RCC 7860 (cell line): ENCODE measurements around the gene PCDHGC4.

Source experiments
- DNase-seq: peaks from one replicate; pipeline ENCODE4 v3.0.0-alpha.2; 2015; ENCODE audit warnings: low spot score
- FAIRE-seq: peaks from 2 replicates; lab custom pipeline; 2012; peaks lifted over from hg19 to GRCh38; lab: Jason Lieb, UNC

Gene PCDHGC4

DNA sequence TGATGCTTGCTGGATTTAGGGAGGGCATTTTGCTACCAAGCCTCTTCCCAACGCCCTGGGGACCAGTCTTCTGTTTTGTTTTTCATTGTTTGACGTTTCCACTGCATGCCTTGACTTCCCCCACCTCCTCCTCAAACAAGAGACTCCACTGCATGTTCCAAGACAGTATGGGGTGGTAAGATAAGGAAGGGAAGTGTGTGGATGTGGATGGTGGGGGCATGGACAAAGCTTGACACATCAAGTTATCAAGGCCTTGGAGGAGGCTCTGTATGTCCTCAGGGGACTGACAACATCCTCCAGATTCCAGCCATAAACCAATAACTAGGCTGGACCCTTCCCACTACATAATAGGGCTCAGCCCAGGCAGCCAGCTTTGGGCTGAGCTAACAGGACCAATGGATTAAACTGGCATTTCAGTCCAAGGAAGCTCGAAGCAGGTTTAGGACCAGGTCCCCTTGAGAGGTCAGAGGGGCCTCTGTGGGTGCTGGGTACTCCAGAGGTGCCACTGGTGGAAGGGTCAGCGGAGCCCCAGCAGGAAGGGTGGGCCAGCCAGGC, 27.0 kb downstream of the PCDHGC4 start:
- DNase-seq (no peak), FAIRE-seq (no peak)

DNA sequence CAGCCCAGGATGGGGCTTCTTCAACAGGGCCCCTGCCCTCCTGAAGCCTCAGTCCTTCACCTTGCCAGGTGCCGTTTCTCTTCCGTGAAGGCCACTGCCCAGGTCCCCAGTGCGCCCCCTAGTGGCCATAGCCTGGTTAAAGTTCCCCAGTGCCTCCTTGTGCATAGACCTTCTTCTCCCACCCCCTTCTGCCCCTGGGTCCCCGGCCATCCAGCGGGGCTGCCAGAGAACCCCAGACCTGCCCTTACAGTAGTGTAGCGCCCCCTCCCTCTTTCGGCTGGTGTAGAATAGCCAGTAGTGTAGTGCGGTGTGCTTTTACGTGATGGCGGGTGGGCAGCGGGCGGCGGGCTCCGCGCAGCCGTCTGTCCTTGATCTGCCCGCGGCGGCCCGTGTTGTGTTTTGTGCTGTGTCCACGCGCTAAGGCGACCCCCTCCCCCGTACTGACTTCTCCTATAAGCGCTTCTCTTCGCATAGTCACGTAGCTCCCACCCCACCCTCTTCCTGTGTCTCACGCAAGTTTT, 27.6 kb downstream of the PCDHGC4 start:
- FAIRE-seq (no peak), DNase-seq (no peak)

DNA sequence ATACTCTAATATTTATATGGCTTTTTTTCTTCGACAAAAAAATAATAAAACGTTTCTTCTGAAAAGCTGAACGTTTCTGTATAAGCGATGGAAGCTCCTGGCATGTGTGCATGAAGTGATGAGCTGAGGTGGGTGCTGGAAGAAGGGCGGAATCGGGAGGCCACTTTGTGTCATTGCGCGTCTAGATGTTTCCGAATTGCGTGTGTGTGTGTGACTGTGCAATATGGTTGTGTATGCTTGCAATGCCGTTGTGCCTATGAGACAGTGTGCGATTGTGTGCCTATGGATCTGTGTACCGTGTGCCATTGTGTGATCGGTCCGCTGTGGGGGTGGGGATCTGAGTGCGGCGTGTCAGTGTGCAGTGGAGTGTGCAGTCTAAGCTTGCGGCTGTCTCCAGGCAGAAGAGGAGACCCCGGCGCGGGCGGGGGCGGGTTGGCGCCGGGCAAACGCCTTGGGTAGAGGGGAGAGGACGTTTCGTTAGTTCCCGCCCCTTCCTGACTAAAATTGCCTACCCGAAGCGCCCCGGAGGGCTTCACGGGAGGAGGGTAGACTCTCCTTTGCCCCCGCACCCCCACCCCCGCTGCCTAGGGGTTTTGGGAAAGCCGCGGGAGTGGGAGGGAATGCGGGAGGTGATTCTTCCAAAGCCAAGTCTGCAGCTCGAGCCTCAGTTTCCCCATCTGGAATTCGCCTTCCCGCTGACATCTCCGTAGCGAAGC, 28.2 kb downstream of the PCDHGC4 start:
- FAIRE-seq: no peak
- peak; percentile 37 for DNase-seq

DNA sequence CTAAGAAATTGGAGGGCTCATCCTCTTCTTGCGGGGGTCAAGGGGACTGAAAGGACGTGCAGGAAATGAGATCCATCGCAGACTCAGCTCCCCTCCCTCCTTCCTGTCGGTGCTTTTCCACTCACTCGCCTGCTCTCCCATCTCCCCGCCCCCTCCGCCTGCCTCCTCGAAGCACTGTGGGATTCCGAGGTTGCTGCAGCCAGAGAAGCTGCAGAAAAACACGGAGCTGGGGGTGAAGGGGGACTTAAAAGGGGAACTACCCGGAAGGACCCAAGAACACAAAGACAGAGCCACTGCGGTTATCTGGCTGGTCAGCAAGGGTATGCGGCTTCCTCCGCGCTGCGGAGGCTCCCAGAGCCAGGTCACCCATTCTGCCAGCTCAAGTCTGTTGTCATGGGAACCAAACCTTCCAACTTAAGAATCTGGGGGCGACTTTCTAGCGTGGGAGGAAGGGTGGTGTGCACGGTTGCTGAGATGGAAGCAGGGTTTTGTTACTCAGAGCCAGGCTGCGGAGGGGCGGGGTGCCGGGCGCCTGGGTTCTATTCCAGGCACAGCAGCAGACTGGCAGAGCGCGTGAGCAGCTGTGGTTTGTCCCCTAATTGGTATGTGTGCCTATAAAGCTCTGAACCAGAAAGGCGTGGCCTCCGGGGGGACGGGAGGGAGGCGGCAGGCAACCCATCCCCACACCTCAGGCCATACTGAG, 28.9 kb downstream of the PCDHGC4 start:
- no peak for FAIRE-seq
- DNase-seq: peak; percentile 92

DNA sequence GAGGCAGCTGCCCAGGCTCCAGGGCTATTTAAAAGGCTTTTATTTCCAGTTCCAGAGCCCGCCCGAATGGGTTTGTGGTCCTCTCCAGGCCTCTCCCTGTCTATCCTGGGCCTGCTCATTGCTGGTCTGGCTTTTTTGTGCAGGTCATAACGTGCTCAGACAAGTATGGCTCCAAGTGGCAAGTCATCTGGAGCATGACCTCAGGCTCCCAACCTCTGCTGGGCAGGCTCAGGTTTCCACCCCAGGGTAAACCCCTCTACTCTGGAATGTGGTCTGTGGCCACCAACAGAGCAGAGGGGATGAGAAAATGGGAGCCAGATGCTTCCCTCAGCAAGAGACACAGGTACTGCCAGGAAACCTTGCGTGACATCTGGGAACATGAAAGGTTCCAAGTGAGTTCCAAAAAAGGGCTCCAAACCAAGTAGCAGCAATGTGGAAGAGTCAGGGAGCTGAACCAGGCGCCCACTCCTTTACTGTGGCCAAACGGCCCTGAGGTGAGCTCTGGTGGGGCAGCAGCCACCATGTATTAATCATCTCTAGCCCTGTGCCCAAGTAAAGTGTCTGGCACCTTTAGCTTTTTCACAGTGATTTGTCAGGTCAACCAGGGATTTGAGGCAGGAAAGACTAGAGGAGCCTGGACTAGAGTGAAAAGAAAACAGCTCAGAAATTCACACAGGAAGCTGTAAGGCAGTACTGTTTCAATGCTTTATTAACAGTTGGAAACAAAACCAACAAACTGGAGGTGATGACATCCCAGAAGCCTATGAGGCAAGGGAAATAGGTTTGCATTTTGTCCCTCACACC, 29.7 kb downstream of the PCDHGC4 start:
- peak; percentile 92 for FAIRE-seq
- DNase-seq: peak; percentile 89

DNA sequence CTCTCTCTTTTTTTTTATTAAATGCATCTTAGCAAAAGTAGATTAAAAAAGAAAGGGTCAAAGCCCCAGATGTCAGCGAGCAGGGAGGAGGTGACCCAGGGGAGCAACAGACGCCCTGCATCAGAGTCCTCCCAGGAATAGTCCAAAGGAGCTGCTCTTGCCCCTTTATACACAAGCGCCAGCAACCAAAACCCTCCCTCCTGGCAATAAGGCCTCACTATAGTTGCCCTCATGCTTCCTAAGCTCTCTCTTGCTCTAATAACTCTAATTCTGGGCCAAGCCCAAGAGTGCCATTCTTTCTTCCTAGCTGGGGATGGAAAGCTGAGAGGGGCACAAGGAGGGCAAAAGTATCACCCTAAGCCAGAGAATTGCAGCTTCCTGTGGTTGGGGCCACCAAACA, 30.3 kb downstream of the PCDHGC4 start:
- no peak for DNase-seq
- no peak for FAIRE-seq

DNA sequence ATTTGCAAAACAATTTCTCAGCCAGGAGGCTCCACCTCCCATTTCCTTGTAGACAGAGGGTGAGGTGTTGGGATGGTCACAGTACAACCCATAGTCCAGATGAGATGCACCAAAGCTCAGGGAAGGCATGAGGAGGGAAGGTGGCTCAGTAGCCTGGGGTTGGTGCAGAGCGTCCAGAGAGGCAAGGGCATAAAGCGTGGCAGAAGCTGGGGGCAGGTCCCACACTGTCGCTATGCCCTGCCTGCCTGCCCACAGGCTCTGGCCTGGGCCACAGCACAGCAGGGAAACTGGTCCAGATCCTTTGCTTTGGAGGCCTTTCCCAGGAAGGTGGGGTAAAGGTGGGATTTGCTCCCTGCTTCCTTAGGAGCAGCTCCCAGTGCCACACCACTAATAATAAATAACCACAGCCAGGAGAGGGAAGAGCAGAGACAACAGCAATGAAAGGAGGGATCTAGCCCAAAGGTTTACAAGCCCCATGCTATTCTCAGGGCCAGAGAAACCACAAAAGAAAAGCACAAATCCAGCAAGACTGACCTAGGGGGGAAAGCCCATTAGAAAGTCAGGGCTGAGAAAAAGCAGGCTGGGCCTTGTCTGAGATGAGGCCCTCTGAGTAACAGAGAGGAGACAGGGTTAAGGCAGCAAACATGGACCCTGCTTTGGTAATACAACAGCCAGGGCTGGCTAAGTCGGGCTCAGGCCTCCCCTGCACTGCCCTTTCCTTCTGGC, 31.3 kb downstream of the PCDHGC4 start:
- FAIRE-seq (peak; percentile 34), DNase-seq (no peak)

DNA sequence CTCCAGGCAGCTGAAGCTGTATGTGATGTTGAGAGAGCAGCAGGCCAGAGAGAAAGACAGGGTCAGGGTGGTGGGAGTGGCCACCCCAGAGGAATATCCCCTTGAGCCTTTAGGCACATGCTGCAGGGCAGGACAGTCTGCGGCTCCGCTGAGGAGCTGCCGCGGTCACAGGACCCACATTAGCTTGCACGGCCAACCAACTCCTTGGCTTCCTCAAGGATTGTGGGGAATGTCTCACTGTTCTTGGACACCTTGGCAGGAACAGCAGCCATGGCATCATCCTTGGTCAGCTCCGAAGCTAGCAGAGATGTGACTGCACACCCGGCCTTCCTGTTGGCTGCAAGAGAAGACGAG, 31.8 kb downstream of the PCDHGC4 start:
- no peak for FAIRE-seq
- DNase-seq: no peak

DNA sequence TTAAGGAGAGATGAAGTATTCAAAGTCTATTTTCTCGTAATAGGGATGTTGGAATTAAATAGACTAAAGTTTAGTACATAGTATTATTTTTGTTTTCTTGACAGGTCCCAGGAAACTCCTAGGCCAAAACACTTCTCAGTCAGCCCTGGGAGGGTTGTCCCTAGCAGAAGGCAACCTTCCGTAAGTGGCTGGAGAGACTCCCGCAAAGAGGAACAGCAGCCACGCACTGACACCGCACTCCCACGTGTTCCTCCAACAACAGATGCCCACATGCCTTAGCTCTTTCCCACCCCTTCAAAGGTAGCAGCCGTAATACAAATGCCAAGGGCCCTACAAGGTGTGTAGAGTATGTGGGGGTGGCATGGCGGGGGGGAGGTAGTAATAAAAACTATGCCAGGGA, 32.5 kb downstream of the PCDHGC4 start:
- DNase-seq: no peak
- FAIRE-seq: no peak

DNA sequence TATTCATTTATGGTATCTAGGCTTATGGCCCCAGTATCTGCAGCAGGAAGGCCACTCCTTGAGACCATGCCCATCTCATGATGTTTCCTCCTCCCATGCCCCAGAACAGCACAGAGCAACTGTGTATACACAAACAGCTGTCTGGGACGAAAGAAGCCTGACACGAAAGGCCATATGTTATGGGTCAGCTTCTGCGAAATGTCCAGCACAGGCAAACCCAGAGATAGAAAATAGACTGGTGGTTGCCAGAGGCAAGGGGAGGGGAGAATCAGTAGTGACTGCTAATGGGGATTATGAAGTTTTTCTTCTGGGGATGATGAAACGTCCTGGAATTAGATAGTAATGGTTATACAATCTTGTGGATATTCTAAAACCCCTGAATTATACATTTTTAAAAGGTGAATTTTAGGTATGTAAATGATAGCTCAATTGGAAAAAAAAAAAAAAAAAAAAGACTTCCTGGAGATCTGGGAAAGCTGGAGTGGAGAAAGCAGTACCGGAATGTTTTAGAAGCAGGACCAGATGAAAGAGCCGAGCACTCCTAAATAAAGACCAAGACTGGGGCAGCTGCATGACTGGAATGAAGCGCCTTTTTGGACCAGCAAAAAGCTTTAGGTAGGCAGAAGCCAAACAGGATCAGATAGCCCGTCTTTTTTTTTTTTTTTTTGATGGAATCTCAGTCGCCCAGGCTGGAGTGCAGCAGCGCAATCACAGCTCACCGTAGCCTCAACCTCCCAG, 33.2 kb downstream of the PCDHGC4 start:
- FAIRE-seq (no peak), DNase-seq (no peak)

DNA sequence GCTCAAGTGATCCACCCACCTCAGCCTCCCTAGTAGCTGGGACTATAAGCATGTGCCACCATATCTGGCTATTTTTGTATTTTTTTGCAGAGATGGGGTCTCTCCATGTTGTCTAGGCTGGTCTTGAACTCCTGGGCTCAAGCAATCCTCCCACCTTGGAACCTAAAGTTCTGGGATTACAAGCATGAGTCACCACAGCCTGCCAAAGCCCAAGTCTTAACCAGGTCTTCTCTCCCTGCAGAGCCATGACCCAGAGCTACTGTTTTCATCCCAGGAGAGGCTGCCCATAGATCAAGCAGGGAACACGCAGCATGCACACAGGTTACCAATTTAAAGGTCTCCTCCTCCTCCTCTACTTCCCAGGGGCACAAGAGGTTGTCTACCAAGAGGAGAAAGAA, 33.8 kb downstream of the PCDHGC4 start:
- DNase-seq: no peak
- no peak for FAIRE-seq

DNA sequence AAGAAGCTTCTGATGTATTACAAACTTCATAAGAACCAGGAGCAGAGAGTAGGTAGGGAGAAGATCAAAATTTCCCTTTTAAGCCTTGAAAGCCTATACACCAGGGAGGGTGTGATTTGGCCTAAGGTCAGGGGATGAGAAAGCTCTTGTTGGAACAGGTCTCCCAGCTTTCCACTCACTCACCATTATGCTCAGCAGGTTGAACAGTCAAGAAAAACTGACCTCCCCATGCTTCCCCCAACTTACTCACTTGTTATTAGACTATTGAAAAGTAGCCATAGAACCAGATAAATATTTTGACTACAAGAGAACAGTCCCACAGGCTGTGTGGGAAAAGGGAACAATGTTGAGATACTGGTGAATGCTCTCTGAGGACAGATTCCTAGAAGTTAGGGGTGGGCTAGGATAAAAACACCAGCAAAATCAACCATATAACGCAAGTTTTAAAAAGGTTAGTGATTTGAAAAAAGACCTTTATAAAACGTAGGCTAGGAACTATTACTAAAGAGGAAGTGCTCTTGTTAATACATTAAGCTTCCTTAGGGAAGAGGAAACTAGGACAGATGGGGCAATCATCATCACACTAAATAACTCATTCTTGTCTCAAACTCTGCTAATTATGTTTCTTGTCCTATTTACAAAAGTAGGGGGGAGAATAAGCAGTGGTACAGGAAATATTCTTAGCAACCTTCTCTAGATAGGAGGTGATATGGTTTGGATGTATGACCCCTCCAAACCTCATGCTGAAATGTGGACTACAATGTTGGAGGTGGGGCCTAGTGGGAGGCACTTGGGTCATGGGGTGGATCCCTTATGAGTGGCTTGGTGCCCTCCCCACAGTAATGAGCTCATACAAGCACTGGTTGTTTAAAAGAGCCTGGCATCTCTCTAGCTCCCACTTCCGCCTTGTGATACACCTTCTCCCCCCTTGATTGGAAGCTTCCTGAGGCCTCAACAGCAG, 35.1 kb downstream of the PCDHGC4 start:
- FAIRE-seq: no peak
- no peak for DNase-seq

DNA sequence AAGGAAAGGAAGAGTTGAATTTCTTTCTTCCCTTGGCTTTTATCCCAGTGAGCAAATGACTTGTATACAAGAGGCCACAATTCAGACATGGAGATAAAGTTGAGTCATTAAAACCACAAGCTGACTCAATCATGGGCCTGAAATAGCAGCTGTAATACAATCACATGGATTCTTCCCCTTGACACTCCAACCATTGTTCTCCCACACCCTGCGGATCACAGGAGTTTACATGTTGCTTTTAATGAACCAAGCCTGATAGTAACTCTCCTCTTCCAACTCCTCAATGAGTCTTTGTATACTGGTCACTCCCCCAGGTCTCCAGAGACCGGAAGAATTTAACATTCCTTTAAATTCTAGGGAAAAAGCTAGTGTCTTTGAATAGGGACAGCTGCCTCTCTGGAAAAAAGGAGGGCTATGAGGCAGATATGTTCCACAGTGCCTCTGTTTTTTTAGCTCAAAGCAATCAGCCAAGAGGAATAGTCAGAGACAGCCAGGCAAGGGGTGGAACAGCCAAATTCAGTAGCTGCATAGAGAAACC, 36.5 kb downstream of the PCDHGC4 start:
- FAIRE-seq (peak; percentile 98), DNase-seq (peak; percentile 98)

DNA sequence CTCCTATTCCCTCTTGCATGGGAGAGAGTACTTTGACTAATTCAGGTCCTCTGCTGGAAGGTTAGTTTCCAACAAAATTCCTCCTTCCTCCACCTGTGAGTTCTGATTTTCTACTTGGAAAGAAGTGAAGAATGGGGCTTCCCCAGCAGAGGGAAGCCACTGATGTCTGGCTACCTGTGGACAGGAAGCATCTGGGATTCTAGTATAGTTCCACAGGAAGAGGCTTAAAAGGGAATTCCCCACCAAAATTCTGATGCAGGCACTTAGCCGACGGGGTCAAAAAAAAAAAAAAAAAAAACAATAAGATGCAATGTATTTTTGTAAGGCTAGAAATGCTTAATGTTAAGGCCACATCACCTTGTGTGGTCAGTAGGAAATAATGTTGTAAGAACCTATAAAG, 37.5 kb downstream of the PCDHGC4 start:
- no peak for FAIRE-seq
- no peak for DNase-seq

DNA sequence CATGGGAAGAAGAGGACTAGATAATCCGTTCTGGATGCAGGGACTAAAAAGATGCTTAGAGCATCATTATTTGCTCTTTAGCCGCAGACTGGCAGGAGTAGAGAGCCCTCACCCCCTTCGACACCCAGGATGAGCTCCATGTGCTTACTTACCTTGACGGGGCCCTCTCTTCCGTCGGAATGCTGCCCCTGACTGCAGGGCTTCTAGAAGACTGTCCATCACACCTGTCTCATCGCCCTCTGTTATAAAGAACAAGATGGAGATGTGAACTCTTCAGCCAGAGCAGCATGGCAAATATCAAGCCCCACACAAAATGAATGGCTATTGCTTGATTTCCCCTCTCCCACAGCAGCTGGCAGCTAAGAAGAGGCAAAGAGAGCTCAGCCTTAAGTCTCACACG, 39.2 kb downstream of the PCDHGC4 start:
- no peak for DNase-seq
- no peak for FAIRE-seq

DNA sequence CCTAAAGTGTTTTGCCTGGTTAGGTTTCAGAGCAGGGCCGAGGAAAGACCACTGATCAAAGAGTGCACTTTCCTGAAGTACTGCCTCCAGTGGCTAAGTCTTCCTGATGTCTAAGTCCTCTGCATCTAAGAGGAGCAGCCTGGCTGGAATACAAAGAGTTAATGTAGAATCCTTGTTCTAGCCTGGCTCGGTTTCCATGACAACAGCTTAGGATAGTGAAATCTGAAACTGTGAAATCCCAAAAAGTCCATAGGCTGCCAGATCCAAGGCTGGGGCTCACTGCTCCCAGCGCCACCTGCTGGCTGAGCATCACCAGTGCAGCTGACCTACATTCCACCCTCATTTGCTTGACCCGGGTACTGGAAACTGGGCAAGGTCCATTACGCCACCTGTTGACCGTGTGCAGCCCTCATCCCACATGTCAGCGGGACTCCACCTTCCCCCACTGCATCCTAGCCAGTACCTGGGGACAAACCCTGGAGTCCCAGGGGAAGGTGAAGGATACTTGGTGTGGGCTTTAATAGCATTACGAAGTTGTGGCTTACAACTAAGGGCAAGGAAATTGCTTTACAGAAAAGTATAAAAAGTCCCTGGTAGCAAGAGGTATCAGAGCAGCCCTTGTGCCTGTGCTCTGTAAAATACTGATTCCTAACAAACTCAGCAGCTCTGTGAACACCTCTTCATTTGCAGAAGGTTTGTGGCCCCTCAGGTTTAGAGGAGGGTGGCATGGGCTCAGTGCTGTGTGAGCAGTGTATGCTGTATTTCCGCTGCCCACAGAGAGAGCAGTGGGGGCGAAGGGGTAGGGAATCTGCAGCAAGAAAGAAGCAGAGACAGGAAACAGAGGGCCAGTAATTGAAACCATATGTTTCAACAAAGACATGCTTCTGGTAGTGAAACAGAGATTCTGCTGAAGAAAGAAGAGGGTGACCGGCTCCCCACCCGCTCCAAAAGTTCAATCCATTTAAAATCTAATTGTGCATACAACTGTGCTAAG, 40.1 kb downstream of the PCDHGC4 start:
- peak; percentile 80 for FAIRE-seq
- peak; percentile 82 for DNase-seq

DNA sequence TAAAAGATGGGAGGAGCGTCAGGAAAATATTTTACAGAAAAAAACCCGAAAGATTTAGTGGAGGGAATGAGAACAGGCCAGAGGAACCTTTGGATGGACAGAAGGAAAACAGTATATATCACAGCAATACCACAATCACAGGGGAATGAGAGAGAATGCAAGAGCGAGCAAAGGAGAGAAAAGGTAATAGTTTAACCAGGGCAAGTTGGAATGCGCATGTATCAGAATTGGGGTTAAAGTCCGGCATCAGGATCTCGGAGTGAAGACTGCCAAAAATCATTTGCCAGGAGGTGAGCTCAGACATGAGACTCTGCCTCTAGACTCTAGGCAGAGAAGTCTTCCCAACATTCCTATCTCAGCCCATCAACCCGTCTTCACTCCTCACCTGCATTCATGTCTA, 40.8 kb downstream of the PCDHGC4 start:
- no peak for FAIRE-seq
- no peak for DNase-seq
